Trophoblast cell (in vitro differentiated cells and primary cell): ENCODE data around the gene ATP6V1B1.
"Not testable (repeated sequence)": the region's sequence is repeated elsewhere in the genome, so short reads cannot be mapped to it uniquely, and the experiment has no call there.

ENCODE experiments used
- DNase-seq, 2 donors: peaks; one replicate each; pipeline ENCODE4 v3.0.0-alpha.2; 2016
- H2AFZ ChIP-seq: 2 replicates; pipeline ENCODE4 v1.6.1; 2013; ENCODE audit warnings: low read length, moderate library complexity, mild to moderate bottlenecking; ENCODE audit not compliant: insufficient read depth, poor library complexity
- H2AK5ac ChIP-seq: 2 replicates; pipeline ENCODE4 v1.6.1; 2013; ENCODE audit warnings: mild to moderate bottlenecking, low read length
- H2BK120ac ChIP-seq: 2 replicates; pipeline ENCODE4 v1.6.1; 2013; ENCODE audit warnings: low read length, mild to moderate bottlenecking, moderate library complexity; ENCODE audit not compliant: insufficient read depth, poor library complexity
- H2BK12ac ChIP-seq: 2 replicates; pipeline ENCODE4 v1.6.1; 2013; ENCODE audit warnings: mild to moderate bottlenecking, low read length, moderate library complexity
- H2BK5ac ChIP-seq: 2 replicates; pipeline ENCODE4 v1.6.1; 2013; ENCODE audit warnings: low read length, low read depth, moderate library complexity, mild to moderate bottlenecking; ENCODE audit not compliant: poor library complexity
- H3K14ac ChIP-seq: 2 replicates; pipeline ENCODE4 v1.6.1; 2013; ENCODE audit warnings: mild to moderate bottlenecking, low read length
- H3K18ac ChIP-seq: 2 replicates; pipeline ENCODE4 v1.6.1; 2013; ENCODE audit warnings: mild to moderate bottlenecking, low read length
- H3K23ac ChIP-seq: 2 replicates; pipeline ENCODE4 v1.6.1; 2013; ENCODE audit warnings: low read length
- H3K27ac ChIP-seq: 2 replicates; pipeline ENCODE4 v1.5.1; 2013; ENCODE audit warnings: low read depth, mild to moderate bottlenecking, inconsistent platforms, low read length, moderate library complexity
- H3K27me3 ChIP-seq: 2 replicates; pipeline ENCODE4 v1.6.1; 2013; ENCODE audit warnings: inconsistent platforms, mild to moderate bottlenecking, low read length, moderate library complexity; ENCODE audit not compliant: insufficient read depth
- H3K36me3 ChIP-seq, 2 experiments: 1 replicate in 1 of 2; 2 replicates in 1 of 2; pipeline ENCODE4 v1.6.1; 2013; ENCODE audit warnings: low read length in 2 of 2, mild to moderate bottlenecking in 2 of 2, moderate library complexity in 1 of 2; ENCODE audit not compliant: insufficient read depth in 2 of 2, control insufficient read depth in 1 of 2
- H3K4ac ChIP-seq: 2 replicates; pipeline ENCODE4 v1.6.1; 2013; ENCODE audit warnings: low read depth, mild to moderate bottlenecking, low read length, moderate library complexity
- H3K4me1 ChIP-seq, 2 experiments: 1 replicate in 1 of 2; 2 replicates in 1 of 2; pipeline ENCODE4 v1.6.1; 2013; ENCODE audit warnings: low read length in 2 of 2, mild to moderate bottlenecking in 2 of 2, moderate library complexity in 1 of 2; ENCODE audit not compliant: insufficient read depth in 2 of 2, control insufficient read depth in 1 of 2
- H3K4me2 ChIP-seq: 2 replicates; pipeline ENCODE4 v1.6.1; 2013; ENCODE audit warnings: inconsistent platforms, mild to moderate bottlenecking, low read length, moderate library complexity
- H3K4me3 ChIP-seq: 2 replicates; pipeline ENCODE4 v1.5.1; 2013; ENCODE audit warnings: mild to moderate bottlenecking, low read depth, low read length, inconsistent platforms
- H3K79me1 ChIP-seq: one replicate; pipeline ENCODE4 v1.6.1; 2013; ENCODE audit warnings: low read length
- H3K79me2 ChIP-seq: 2 replicates; pipeline ENCODE4 v1.6.1; 2013; ENCODE audit warnings: low read length, mild to moderate bottlenecking; ENCODE audit not compliant: control insufficient read depth, insufficient read depth, poor library complexity
- H3K9ac ChIP-seq: 2 replicates; pipeline ENCODE4 v1.6.1; 2013; ENCODE audit warnings: mild to moderate bottlenecking, low read length
- H3K9me3 ChIP-seq: 2 replicates; pipeline ENCODE4 v1.6.1; 2013; ENCODE audit warnings: low read depth, mild to moderate bottlenecking, control low read depth, inconsistent platforms, low read length; ENCODE audit not compliant: insufficient read depth
- H4K12ac ChIP-seq: 2 replicates; pipeline ENCODE4 v1.6.1; 2013; ENCODE audit warnings: low read depth, mild to moderate bottlenecking, low read length, moderate library complexity
- H4K8ac ChIP-seq: 2 replicates; pipeline ENCODE4 v1.6.1; 2013; ENCODE audit warnings: low read depth, mild to moderate bottlenecking, low read length, moderate library complexity
- H4K91ac ChIP-seq: one replicate; pipeline ENCODE4 v1.6.1; 2013; ENCODE audit warnings: low read depth, mild to moderate bottlenecking, low read length, moderate library complexity
- WGBS: extraction: QIAGEN DNeasy Blood & Tissue Kit; methylation state at CpG from one replicate; pipeline ENCODE4 v1.1.7; 2013; ENCODE audit warnings: missing lambda C conversion rate; ENCODE audit not compliant: insufficient read length, insufficient coverage; ENCODE audit errors: extremely low coverage; 5-methylcytosine and 5-hydroxymethylcytosine counted together

The ATP6V1B1 gene

DNA sequence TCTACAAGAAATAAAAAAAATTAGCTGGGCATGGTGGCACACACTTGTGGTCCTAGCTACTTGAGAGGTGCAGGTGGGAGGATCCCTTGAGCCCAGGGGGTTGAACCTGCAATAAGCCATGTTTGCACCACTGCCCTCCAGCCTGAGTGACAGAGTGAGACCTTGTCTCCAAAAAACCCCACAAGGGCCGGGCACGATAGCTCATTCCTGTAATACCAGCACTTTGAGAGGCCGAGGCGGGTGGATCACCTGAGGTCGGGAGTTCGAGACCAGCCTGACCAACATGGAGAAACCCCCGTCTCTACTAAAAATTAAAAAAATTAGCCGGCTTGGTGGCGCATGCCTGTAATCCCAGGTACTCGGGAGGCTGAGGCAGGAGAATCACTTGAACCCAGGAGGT is 64.2 kb downstream of the ATP6V1B1 start:
- not testable (repeated sequence) for DNase-seq, H2BK5ac ChIP-seq, H3K4me3 ChIP-seq, H3K23ac ChIP-seq, H2AK5ac ChIP-seq, H3K79me2 ChIP-seq, H4K91ac ChIP-seq, H2BK120ac ChIP-seq, H3K36me3 ChIP-seq, H3K27ac ChIP-seq, H2BK12ac ChIP-seq, H3K27me3 ChIP-seq, H3K4ac ChIP-seq, H4K12ac ChIP-seq, H3K14ac ChIP-seq, H3K18ac ChIP-seq, H4K8ac ChIP-seq, H3K79me1 ChIP-seq, H3K4me2 ChIP-seq, H3K9me3 ChIP-seq, H2AFZ ChIP-seq, H3K9ac ChIP-seq
- WGBS, result no CpG with 5 or more reads among the region's 10 CpGs
- peaks cover 7 to 11% of the 10 kb centered on the region in 2 experiments for H3K4me1 ChIP-seq

DNA sequence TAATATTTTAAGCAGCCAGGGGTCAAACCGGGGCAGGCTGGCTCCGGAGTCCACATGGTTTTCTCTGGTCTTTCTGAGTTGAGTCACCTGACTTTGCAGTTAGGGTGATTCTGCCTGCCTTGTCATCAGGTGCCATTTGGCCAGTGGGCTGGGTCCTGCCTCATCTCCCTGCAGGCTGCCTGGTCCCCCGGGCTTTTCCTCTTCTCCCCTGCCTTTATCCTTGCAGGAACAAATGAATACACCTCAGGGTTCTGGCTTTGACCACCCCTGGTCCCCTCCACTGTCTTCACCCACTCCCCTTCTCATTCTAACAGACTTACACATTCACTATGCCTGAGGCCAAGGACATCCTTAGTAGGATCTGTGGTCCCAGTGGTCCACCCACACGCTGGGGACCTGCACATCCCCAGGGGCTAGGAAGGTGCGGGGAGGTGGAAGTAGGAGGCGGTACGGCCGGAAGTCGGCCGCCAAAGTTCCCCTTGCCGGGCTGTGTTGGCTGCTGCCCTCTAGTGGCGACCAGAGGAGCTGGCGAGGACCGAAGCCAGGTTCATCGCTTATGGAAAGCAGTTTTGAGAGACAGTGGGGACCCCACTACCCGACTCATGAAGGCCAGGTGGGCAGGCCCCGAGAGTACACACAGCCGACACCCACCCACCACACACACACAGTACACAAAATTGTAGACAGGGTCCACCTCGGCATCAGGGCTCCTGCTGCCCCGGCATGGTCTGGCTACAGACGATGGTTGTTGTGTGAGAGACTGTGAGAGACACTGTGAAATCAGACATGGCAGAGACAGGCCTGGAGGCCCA is 65.3 kb downstream of the ATP6V1B1 start:
- peak overlapping the region; percentile 6 for H2AK5ac ChIP-seq
- no CpG with 5 or more reads among the region's 21 CpGs for WGBS
- peak overlapping the region; percentile 95 for H4K8ac ChIP-seq
- no peak overlapping the region for H2BK5ac ChIP-seq
- H3K79me2 ChIP-seq, result no peaks in the 10 kb centered on the region
- H4K12ac ChIP-seq, result peak overlapping the region; percentile 83
- H3K79me1 ChIP-seq, result peaks cover 3% of the 10 kb centered on the region
- H3K27ac ChIP-seq, result no peak overlapping the region
- H3K4me1 ChIP-seq, result peaks cover 7 to 9% of the 10 kb centered on the region in 2 experiments
- no peaks in the 10 kb centered on the region for H3K27me3 ChIP-seq
- H3K4ac ChIP-seq, result no peak overlapping the region
- peak overlapping the region; percentile 18 for H3K14ac ChIP-seq
- H3K4me3 ChIP-seq, result peak overlapping the region; percentile 49
- DNase-seq, result peak; percentile 53 to 79
- peak overlapping the region; percentile 56 for H4K91ac ChIP-seq
- H2AFZ ChIP-seq, result peak overlapping the region; percentile 84
- no peak overlapping the region for H3K18ac ChIP-seq
- H3K9ac ChIP-seq, result no peak overlapping the region
- peak overlapping the region; percentile 59 for H3K4me2 ChIP-seq
- H2BK12ac ChIP-seq, result no peak overlapping the region
- no peaks in the 10 kb centered on the region for H3K36me3 ChIP-seq
- no peaks in the 10 kb centered on the region for H3K9me3 ChIP-seq
- H3K23ac ChIP-seq, result no peak overlapping the region
- H2BK120ac ChIP-seq, result no peak overlapping the region

DNA sequence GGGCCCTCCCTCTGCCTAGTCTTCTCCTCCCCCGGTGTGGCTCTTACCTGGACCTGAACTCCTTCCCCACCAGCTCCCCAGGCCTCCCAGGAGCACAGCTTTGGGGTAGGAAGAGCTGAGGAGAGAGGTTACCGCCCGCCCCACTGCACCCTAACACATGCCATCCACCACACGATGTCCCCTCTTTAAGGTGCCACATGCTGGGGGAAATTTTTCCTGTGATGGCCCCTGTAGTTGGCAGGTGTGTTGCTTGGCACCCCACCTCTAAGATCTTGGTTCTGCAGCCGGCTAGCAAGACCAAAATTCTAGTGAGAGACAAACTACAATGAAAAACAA is 65.9 kb downstream of the ATP6V1B1 start:
- Histone ChIP-seq H2BK5ac (no peak overlapping the region), H3K9me3 (no peaks in the 10 kb centered on the region), H2AFZ (no peak overlapping the region), H3K27ac (no peak overlapping the region), H3K18ac (no peak overlapping the region), H3K27me3 (no peaks in the 10 kb centered on the region), H2BK120ac (no peak overlapping the region), H3K36me3 (no peaks in the 10 kb centered on the region), H3K4me1 (peaks cover 7 to 9% of the 10 kb centered on the region in 2 experiments), H3K23ac (no peak overlapping the region), H4K12ac (peak overlapping the region; percentile 13), H4K8ac (peak overlapping the region; percentile 44), H3K79me2 (no peaks in the 10 kb centered on the region), H3K9ac (no peak overlapping the region), H3K14ac (no peak overlapping the region), H3K4me3 (no peak overlapping the region), H3K4me2 (no peak overlapping the region), H2AK5ac (peak overlapping the region; percentile 6), H4K91ac (peak overlapping the region; percentile 2), H2BK12ac (peak overlapping the region; percentile 11), H3K4ac (no peak overlapping the region), H3K79me1 (peaks cover 3% of the 10 kb centered on the region)
- no peak for DNase-seq
- WGBS, result no CpG with 5 or more reads among the region's 5 CpGs

DNA sequence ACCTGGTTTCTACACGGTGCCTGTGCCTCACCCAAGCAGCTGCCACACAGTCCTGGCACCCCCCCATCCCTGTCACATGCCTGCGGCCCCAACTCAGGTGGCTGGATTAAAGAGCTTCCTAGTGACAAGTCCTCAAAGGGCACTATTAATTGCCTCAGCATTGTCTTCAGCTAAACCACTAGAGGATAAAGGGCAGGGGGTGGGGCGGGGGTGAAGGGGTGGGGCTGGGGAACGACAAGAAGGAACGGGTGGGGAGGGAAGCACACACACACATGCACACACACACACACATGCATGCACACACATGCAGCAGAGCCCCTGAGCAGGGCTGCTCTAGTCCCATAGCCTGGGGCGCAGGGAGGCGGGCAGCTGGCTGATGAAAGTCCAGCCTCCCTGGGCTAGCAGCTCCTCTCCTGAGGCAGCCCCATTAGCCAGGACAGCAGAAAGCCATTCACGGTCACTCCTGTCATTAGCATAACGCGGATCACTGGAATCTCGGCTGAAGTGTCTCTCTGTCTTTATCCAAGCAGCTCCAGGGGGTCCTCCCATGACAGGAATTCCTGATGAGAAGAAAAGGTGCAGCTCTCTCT is 66.4 kb downstream of the ATP6V1B1 start:
- no peak overlapping the region for H2AK5ac ChIP-seq
- no peak overlapping the region for H3K4ac ChIP-seq
- H2BK5ac ChIP-seq, result no peak overlapping the region
- no peaks in the 10 kb centered on the region for H3K9me3 ChIP-seq
- no peak overlapping the region for H2AFZ ChIP-seq
- H4K8ac ChIP-seq, result peak overlapping the region; percentile 13
- no peak overlapping the region for H3K9ac ChIP-seq
- no peak overlapping the region for H3K18ac ChIP-seq
- no peak overlapping the region for H4K12ac ChIP-seq
- peak overlapping the region; percentile 21 for H3K4me2 ChIP-seq
- H3K14ac ChIP-seq, result no peak overlapping the region
- no peak overlapping the region for H4K91ac ChIP-seq
- H3K23ac ChIP-seq, result no peak overlapping the region
- H3K36me3 ChIP-seq, result no peaks in the 10 kb centered on the region
- H3K79me1 ChIP-seq, result peaks cover 3% of the 10 kb centered on the region
- no peak overlapping the region for H3K4me3 ChIP-seq
- H3K27me3 ChIP-seq, result no peaks in the 10 kb centered on the region
- H2BK120ac ChIP-seq, result no peak overlapping the region
- no CpG with 5 or more reads among the region's 11 CpGs for WGBS
- DNase-seq, result peak; percentile 33 to 62
- H3K79me2 ChIP-seq, result no peaks in the 10 kb centered on the region
- no peak overlapping the region for H2BK12ac ChIP-seq
- H3K4me1 ChIP-seq, result peaks cover 7 to 9% of the 10 kb centered on the region in 2 experiments
- H3K27ac ChIP-seq, result no peak overlapping the region
